ENCODE measurements around the gene ZNF783. TPM values are rescaled to one million over a fixed set of nuclear protein-coding genes. Genes with fewer than 3 reads are reported as not detected.
"Not testable (repeated sequence)": the region's sequence is repeated elsewhere in the genome, so short reads cannot be mapped to it uniquely, and the experiment has no call there.

ZNF783 gene
- total and polyA plus RNA-seq, 12 donors: 2.5 to 6.1 (median 3.3) TPM

DNA sequence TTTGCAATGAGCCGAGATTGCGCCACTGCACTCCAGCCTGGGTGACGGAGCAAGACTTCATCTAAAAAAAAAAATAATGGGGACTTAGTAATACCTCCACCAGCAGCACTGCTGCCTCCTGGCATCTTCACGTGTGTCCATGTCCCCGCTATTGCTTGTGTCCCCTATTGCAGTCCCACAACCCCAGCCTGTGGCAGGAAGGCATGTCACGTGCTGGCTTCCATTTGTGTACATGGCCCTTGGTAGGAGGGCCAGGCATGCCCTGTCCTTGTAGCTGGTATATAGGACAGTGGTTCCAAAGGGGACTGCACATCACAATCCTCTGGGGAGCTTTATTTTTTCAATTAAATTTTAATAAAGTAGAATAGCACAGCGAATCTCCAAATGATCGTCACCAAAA, 5.7 kb downstream of the ZNF783 start:
- Histone ChIP-seq H3K9me3 (no peaks in the 10 kb centered on the region), H3K27me3 (no peaks in the 10 kb centered on the region), H3K36me3 (peaks cover 0 to 75% (median 18%) of the 10 kb centered on the region in 9 donors), H3K4me3 (no peak overlapping the region), H3K27ac (no peak overlapping the region), H3K4me1 (peaks cover 0 to 15% (median 13%) of the 10 kb centered on the region in 9 donors)
- DNase-seq (no peak), ATAC-seq (no peak)
- no peak for TF ChIP-seq CTCF (IDR thresholded peaks at IDR 0.05)
- intact Hi-C loops (cut with DNase I): loop anchor here in 2 of 10 donors (10.0 kb wide), 2 partner anchors 227 to 357 kb away; partner anchors contain the start of gene ZNF746 (in 1 of the 2)
- 95 to 98% methylated on average over 8 of the region's 8 CpGs for WGBS, 2 donors

DNA sequence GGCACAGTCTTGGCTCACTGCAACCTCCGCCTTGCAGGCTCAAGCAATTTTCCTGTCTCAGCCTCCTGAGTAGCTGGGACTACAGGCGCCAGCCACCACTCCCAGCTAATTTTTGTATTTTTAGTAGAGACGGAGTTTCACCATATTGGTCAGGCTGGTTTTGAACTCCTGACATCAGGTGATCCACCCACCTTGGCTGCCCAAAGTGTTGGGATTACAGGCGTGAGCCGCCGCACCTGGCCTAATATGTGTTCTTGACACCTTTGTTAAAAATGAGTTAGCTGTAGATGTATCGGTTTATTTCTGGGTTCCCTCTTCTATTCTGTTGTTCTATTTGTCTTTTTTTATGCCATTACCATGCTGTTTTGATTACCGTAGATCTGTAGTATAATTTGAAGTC, 12.4 kb downstream of the ZNF783 start:
- H3K27me3 ChIP-seq; ATAC-seq; intact Hi-C loops (cut with DNase I); H3K9me3 ChIP-seq; DNase-seq; H3K27ac ChIP-seq; H3K4me1 ChIP-seq; H3K4me3 ChIP-seq: not testable (repeated sequence)
- 99% methylated on average over 8 of the region's 8 CpGs for WGBS, 2 donors
- H3K36me3 ChIP-seq: peaks cover 0 to 98% (median 30%) of the 10 kb centered on the region in 9 donors

DNA sequence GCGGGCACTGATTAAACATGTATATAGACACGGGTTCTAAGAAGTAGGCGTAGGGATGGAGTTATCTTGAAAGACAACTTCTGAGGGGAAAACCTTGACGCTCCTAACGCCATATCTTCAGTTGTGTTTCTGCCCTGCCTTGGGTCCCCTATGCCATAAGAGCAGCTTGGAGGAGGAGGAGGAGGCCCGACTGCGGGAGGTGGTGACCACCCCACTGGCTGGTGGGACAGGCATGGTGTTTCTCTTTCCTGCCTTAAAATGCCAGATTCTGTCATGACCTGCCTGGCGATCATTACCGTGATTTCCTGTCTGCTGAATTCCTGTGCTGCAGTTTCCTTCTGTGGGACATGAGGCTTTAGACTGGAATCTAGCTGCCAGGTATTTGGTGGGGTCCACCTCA, 15.9 kb downstream of the ZNF783 start:
- H3K4me3 ChIP-seq: no peak overlapping the region
- 96 to 98% methylated on average over 9 of the region's 9 CpGs for WGBS, 2 donors
- H3K9me3 ChIP-seq: peaks cover 0 to 8% (median 0%) of the 10 kb centered on the region in 11 donors
- H3K27ac ChIP-seq: no peak overlapping the region
- H3K4me1 ChIP-seq: no peaks in the 10 kb centered on the region
- DNase-seq (no peak), ATAC-seq (no peak)
- TF ChIP-seq CTCF (IDR thresholded peaks at IDR 0.05): no peak
- intact Hi-C loops (cut with DNase I): no loop called here
- no peaks in the 10 kb centered on the region for H3K27me3 ChIP-seq
- H3K36me3 ChIP-seq: peaks cover 0 to 92% (median 33%) of the 10 kb centered on the region in 9 donors

GRCh38 chr7:149278396-149278795, 16.4 kb downstream of the ZNF783 start:
- Histone ChIP-seq H3K4me1 (no peaks in the 10 kb centered on the region), H3K27me3 (no peaks in the 10 kb centered on the region), H3K27ac (no peak overlapping the region), H3K36me3 (peaks cover 0 to 91% (median 33%) of the 10 kb centered on the region in 9 donors), H3K4me3 (no peak overlapping the region), H3K9me3 (peaks cover 0 to 8% (median 0%) of the 10 kb centered on the region in 11 donors)
- 92 to 95% methylated on average over 11 of the region's 11 CpGs for WGBS, 2 donors
- intact Hi-C loops (cut with DNase I): no loop called here
- DNase-seq (no peak), ATAC-seq (no peak)
- TF ChIP-seq CTCF (IDR thresholded peaks at IDR 0.05): no peak

DNA sequence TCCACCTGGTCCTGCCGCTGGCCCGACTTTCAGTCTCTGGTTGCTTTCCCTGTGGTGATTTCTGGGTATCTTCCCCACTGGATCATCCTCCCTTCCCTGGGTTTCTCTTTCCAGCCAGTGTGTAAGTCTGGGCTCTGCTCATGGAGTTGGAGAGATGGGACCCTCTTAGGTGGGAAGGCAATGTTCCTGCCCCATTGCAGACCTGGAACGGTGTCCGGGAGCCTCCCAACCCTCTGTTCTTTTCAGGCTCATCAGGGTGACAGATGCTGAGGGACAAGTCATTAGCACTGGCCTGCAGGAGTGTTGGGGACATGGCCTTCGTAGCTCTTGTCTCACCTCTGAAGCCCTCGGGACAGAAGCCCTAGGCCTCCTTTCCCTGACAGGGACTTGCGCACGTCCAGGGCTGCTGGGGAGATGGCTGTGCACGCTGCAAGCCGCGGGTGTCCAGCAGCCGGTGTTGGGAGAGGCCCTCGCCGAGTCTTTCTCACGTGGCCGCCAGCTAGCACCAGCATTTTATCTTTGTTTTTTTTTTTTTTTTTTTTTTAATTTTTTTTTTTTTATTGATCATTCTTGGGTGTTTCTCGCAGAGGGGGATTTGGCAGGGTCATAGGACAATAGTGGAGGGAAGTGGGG, 17.2 kb downstream of the ZNF783 start:
- Histone ChIP-seq H3K4me3 (no peak overlapping the region), H3K27ac (no peak overlapping the region), H3K36me3 (peaks cover 0 to 83% (median 33%) of the 10 kb centered on the region in 9 donors), H3K9me3 (peaks cover 0 to 7% (median 0%) of the 10 kb centered on the region in 11 donors), H3K4me1 (no peaks in the 10 kb centered on the region), H3K27me3 (no peaks in the 10 kb centered on the region)
- intact Hi-C loops (cut with DNase I): no loop called here
- 94 to 96% methylated on average over 17 of the region's 17 CpGs for WGBS, 2 donors
- ATAC-seq: no peak
- TF ChIP-seq CTCF (IDR thresholded peaks at IDR 0.05): no peak
- no peak for DNase-seq
